K562 (cell line): ENCODE data around the gene TBC1D1. TPM values are rescaled to one million over a fixed set of nuclear protein-coding genes. Genes with fewer than 3 reads are reported as not detected.

Experiments
- ATAC-seq: fragments of 200-7000 bp; cut with Tn5 transposase; 3 replicates; pipeline ENCODE4 v1.9.1; 2020; ENCODE audit warnings: moderate library complexity
- BruUV-seq: library from RNA; stranded (reverse); fragments of 400-500 nt; replicated peaks from 2 replicates; lab custom pipeline; 2021; lab: Mats Ljungman, UMichigan
- CTCF ChIA-PET: fragments of 300-600 bp; formaldehyde crosslinking; extraction: SDS; loops from one replicate; lab custom pipeline; 2021; ENCODE audit warnings: low intra/inter-chr PET ratio; lab: Yijun Ruan, JAX
- POLR2A ChIA-PET: fragments of 300-600, 350-650 bp; sonication (Branson Sonifier 250); formaldehyde crosslinking; extraction: SDS; loops from one replicate; lab custom pipeline; 2021; ENCODE audit warnings: antibody characterized with exemption, inconsistent platforms; lab: Yijun Ruan, JAX
- DNase-seq, 4 experiments: peaks; one replicate each; pipeline versions ENCODE4 v3.0.0 to v3.0.0-alpha.2; 2011 to 2018; ENCODE audit warnings: low spot score in 3 of 4, mixed read lengths in 3 of 4; ENCODE audit errors: extremely low read depth in 1 of 4
- FAIRE-seq: peaks from 2 replicates; lab custom pipeline; 2011; peaks lifted over from hg19 to GRCh38; lab: Jason Lieb, UNC
- H2AFZ ChIP-seq: 2 replicates; pipeline ENCODE4 v1.6.0; 2011; ENCODE audit warnings: low read depth, low read length, control low read depth, inconsistent platforms
- H3K27ac ChIP-seq: fragments of 200-600 bp; 3 replicates; pipeline ENCODE4 v1.8.0; 2011; ENCODE audit warnings: low read depth, mild to moderate bottlenecking, control low read depth, inconsistent platforms, low read length, moderate library complexity, mixed read lengths; ENCODE audit errors: extremely low read depth
- H3K27me3 ChIP-seq, 2 experiments: fragments of 300-600 bp in 1 of 2; 2 replicates in 1 of 2; 3 replicates in 1 of 2; pipeline versions ENCODE4 v1.6.0 to v1.8.0; 2011; ENCODE audit warnings: inconsistent platforms in 2 of 2, low read length in 2 of 2, mild to moderate bottlenecking in 1 of 2, mixed read lengths in 1 of 2, moderate library complexity in 1 of 2; ENCODE audit not compliant: control insufficient read depth in 2 of 2, insufficient read depth in 2 of 2
- H3K36me3 ChIP-seq: fragments of 300-600 bp; 3 replicates; pipeline ENCODE4 v1.8.0; 2011; ENCODE audit warnings: mild to moderate bottlenecking, low read length, inconsistent platforms; ENCODE audit not compliant: control insufficient read depth, insufficient read depth
- H3K4me1 ChIP-seq, 2 experiments: fragments of 200-600 bp in 1 of 2; replicated peaks in 1 of 2; 2 replicates in 1 of 2; 3 replicates in 1 of 2; pipeline versions ENCODE4 v1.5.1 to v1.8.0; 2011; ENCODE audit warnings: inconsistent platforms in 2 of 2, low read length in 2 of 2, mild to moderate bottlenecking in 1 of 2, mixed read lengths in 1 of 2, moderate library complexity in 1 of 2; ENCODE audit not compliant: control insufficient read depth in 2 of 2, insufficient read depth in 2 of 2
- H3K4me2 ChIP-seq: 2 replicates; pipeline ENCODE4 v1.6.1; 2011; ENCODE audit warnings: low read length, control low read depth, inconsistent platforms, mixed read lengths; ENCODE audit not compliant: insufficient read depth
- H3K4me3 ChIP-seq: fragments of 200-600 bp; sonication (generic), shearing (Covaris generic); 2 replicates; pipeline ENCODE4 v1.5.1; 2016; ENCODE audit warnings: control low read depth, inconsistent platforms
- H3K79me2 ChIP-seq: fragments of 200-600 bp; 3 replicates; pipeline ENCODE4 v1.8.0; 2011; ENCODE audit warnings: low read length, inconsistent platforms; ENCODE audit not compliant: control insufficient read depth, insufficient read depth
- H3K9ac ChIP-seq, 2 experiments: 2 replicates each; pipeline versions ENCODE4 v1.6.0 to v1.6.1; 2011; ENCODE audit warnings: low read depth in 2 of 2, low read length in 2 of 2, control low read depth in 1 of 2, inconsistent platforms in 1 of 2, mild to moderate bottlenecking in 1 of 2, mixed read lengths in 1 of 2; ENCODE audit not compliant: insufficient read depth in 1 of 2
- H3K9me1 ChIP-seq: one replicate; pipeline ENCODE4 v1.6.0; 2011; ENCODE audit warnings: inconsistent platforms, mild to moderate bottlenecking, low read length, moderate library complexity; ENCODE audit not compliant: control insufficient read depth, insufficient read depth
- H3K9me3 ChIP-seq: replicated peaks from 2 replicates; pipeline ENCODE4 v1.5.1; 2011; ENCODE audit warnings: low read depth, low read length, inconsistent platforms; ENCODE audit not compliant: control insufficient read depth, insufficient read depth
- H4K20me1 ChIP-seq: replicated peaks from 2 replicates; pipeline ENCODE4 v1.6.1; 2011; ENCODE audit warnings: low read length, inconsistent platforms, mixed read lengths; ENCODE audit not compliant: control insufficient read depth, insufficient read depth
- ARID2 ChIP-seq: fragments of 450-650 bp; IDR thresholded peaks from 2 replicates; pipeline ENCODE4 v1.6.1; 2017; ENCODE audit warnings: antibody characterized with exemption, mild to moderate bottlenecking
- BCOR ChIP-seq: fragments of 450-650 bp; IDR thresholded peaks from 2 replicates; pipeline ENCODE4 v1.6.1; 2016
- CREBBP ChIP-seq: IDR thresholded peaks from one replicate; pipeline ENCODE4 v1.6.1; 2012; ENCODE audit warnings: low read depth, mild to moderate bottlenecking, control low read depth, inconsistent platforms, low read length
- ETS1 ChIP-seq: conservative IDR thresholded peaks from 2 replicates; pipeline ENCODE4 v1.6.1; 2011; ENCODE audit warnings: low read depth, mild to moderate bottlenecking, low read length; ENCODE audit not compliant: control insufficient read depth
- GABPB1 ChIP-seq: sonication (generic); formaldehyde crosslinking; IDR thresholded peaks from 2 replicates; pipeline ENCODE4 v1.8.0; 2022; ENCODE audit warnings: mild to moderate bottlenecking, missing genetic modification reagents
- MTF1 ChIP-seq: fragments of 250-450 bp; sonication (Bioruptor Pico); IDR thresholded peaks from 2 replicates; pipeline ENCODE4 v1.9.0; 2021; ENCODE audit warnings: moderate library complexity, mild to moderate bottlenecking, inconsistent platforms, borderline replicate concordance
- RFX1 ChIP-seq: fragments of 450-650 bp; IDR thresholded peaks from 2 replicates; pipeline ENCODE4 v1.6.1; 2016; ENCODE audit warnings: mild to moderate bottlenecking, moderate library complexity
- SOX6 ChIP-seq: fragments of 450-650 bp; IDR thresholded peaks from 2 replicates; pipeline ENCODE4 v1.6.1; 2014; ENCODE audit warnings: mild to moderate bottlenecking
- SREBF2 ChIP-seq: sonication (generic); formaldehyde crosslinking; IDR thresholded peaks from 2 replicates; pipeline ENCODE4 v1.4.0; 2020; ENCODE audit warnings: mild to moderate bottlenecking, missing genetic modification reagents
- SRSF9 ChIP-seq: fragments of 200-400 bp; formaldehyde crosslinking; IDR thresholded peaks from 2 replicates; pipeline ENCODE4 v1.6.1; 2017; ENCODE audit warnings: low read depth, low read length, borderline replicate concordance
- TRIM24 ChIP-seq, 2 experiments: fragments of 450-650 bp; IDR thresholded peaks; 2 replicates each; pipeline ENCODE4 v1.6.1; 2016
- ZNF766 ChIP-seq: fragments of 200-800 bp; sonication (Bioruptor generic); conservative IDR thresholded peaks from 2 replicates; pipeline ENCODE4 v1.6.1; 2016; ENCODE audit warnings: missing genetic modification characterization, missing compliant biosample characterization
- WGBS: fragments of 100-300 bp; shearing (Covaris generic); methylation state at CpG from one replicate; pipeline ENCODE4 v1.1.6; 2016; ENCODE audit warnings: low coverage, mixed read lengths; ENCODE audit not compliant: insufficient coverage; ENCODE audit errors: missing lambda C conversion rate; 5-methylcytosine and 5-hydroxymethylcytosine counted together
- in situ Hi-C: fragments of 300-500 bp; cut with MboI; formaldehyde crosslinking; loops from 4 replicates; pipeline ENCODE4 v1.15.0; 2018; ENCODE audit warnings: inconsistent platforms, mixed read lengths
- intact Hi-C: fragments of 100-400 bp; cut with micrococcal nuclease; formaldehyde crosslinking; loops from 2 replicates; pipeline ENCODE4 v1.14.2; 2022
- polyA plus RNA-seq, 8 experiments: library from polyadenylated mRNA; depleted of rRNA in 4 of 8; stranded (reverse) in 5 of 8; unstranded in 3 of 8; fragments of >200 nt; fragmentation: Nextera tagmentation in 2 of 8; fragmentation: Illumina TruSeq in 1 of 8; extraction: Ambion mirVana in 2 of 8; extraction: Trizol in 1 of 8; gene quantifications; 2 replicates each; pipeline versions ENCODE4 v1.2.1 to v1.2.3, GENCODE V29; 2011 to 2014; ENCODE audit warnings: inconsistent platforms in 1 of 8, missing spikeins in 1 of 8
- total RNA-seq, 7 experiments: library from RNA; depleted of rRNA in 6 of 7; stranded (reverse); fragments of >200 nt in 6 of 7; fragmentation: Illumina TruSeq in 2 of 7; extraction: Trizol in 2 of 7; gene quantifications; 2 replicates each; pipeline versions ENCODE4 v1.2.1 to v1.2.3, GENCODE V29; 2011 to 2021; ENCODE audit warnings: low replicate concordance in 1 of 7

The TBC1D1 gene
- total and polyA plus RNA-seq, 9 of the 15 experiments (the other 6 are each of a cell fraction or from before 2014, with no cell fraction given) = 0.59 to 14.2 (median 8.8) TPM

- Histone ChIP-seq H3K9me1 (no peaks in the 10 kb centered on the region), H3K9ac (no peak overlapping the region), H2AFZ (no peak overlapping the region)
- intact Hi-C loops (no loop called here), in situ Hi-C loops (no loop called here)
- no peak for ATAC-seq
- TF ChIP-seq ZNF766 (CRISPR knock-in tag) (no peak), BCOR (no peak), ETS1 (no peak), SREBF2 (CRISPR knock-in tag) (no peak), GABPB1 (no peak), TRIM24 (IDR thresholded peaks at IDR 0.05) (no peak), SOX6 (no peak), MTF1 (CRISPR knock-in tag) (no peak), CREBBP (no peak), ARID2 (no peak), SRSF9 (no peak), RFX1 (no peak)
- TF ChIP-seq, all 486 proteins: peak for 0
- H3K27ac ChIP-seq = no peak overlapping the region
- ChIA-PET POLR2A (interaction anchor here (0.6 kb wide), 1 partner anchor 14 kb away, joined by 3 read pairs; no protein-coding TSS in a partner anchor), CTCF (no interaction called here)
- H3K4me2 ChIP-seq = no peak overlapping the region
- FAIRE-seq (no peak), DNase-seq (no peak)
- H3K4me1 ChIP-seq = no peaks in the 10 kb centered on the region
- no peaks in the 10 kb centered on the region for H3K79me2 ChIP-seq
- H3K9me3 ChIP-seq = no peaks in the 10 kb centered on the region
- peaks cover 9% of the 10 kb centered on the region for H4K20me1 ChIP-seq
- H3K36me3 ChIP-seq = no peaks in the 10 kb centered on the region
- peaks cover 10 to 18% of the 10 kb centered on the region in 2 experiments for H3K27me3 ChIP-seq
- no peak overlapping the region for H3K4me3 ChIP-seq
- no TSS peak for BruUV-seq
- WGBS = 0% methylated on average over 5 of the region's 6 CpGs
Observed at GRCh38 chr4:38004887-38005286, 114.0 kb downstream of the TBC1D1 start.
